Epithelial cell of proximal tubule (primary cell): ENCODE measurements around the gene CSRP3. TPM values are rescaled to one million over a fixed set of nuclear protein-coding genes. Genes with fewer than 3 reads are reported as not detected.

Source experiments
- DNase-seq: peaks from one replicate; pipeline ENCODE4 v3.0.0-alpha.2; 2011; ENCODE audit warnings: low read depth
- H3K4me3 ChIP-seq: 2 replicates; pipeline ENCODE4 v1.5.1; 2011; ENCODE audit warnings: low read depth, mild to moderate bottlenecking, low read length
- total RNA-seq: library from RNA; depleted of rRNA; stranded (reverse); fragments of >200 nt; gene quantifications from 2 replicates; pipeline ENCODE4 v1.2.3, GENCODE V29; 2015
- TF ChIP-seq, protein P1 (sequence below): conservative IDR thresholded peaks from 2 replicates; pipeline ENCODE4 v1.5.1; 2012; ENCODE audit warnings: low read depth, mild to moderate bottlenecking, low read length

Gene CSRP3
- total RNA-seq, 1 donor from 2014 or later: not detected

DNA sequence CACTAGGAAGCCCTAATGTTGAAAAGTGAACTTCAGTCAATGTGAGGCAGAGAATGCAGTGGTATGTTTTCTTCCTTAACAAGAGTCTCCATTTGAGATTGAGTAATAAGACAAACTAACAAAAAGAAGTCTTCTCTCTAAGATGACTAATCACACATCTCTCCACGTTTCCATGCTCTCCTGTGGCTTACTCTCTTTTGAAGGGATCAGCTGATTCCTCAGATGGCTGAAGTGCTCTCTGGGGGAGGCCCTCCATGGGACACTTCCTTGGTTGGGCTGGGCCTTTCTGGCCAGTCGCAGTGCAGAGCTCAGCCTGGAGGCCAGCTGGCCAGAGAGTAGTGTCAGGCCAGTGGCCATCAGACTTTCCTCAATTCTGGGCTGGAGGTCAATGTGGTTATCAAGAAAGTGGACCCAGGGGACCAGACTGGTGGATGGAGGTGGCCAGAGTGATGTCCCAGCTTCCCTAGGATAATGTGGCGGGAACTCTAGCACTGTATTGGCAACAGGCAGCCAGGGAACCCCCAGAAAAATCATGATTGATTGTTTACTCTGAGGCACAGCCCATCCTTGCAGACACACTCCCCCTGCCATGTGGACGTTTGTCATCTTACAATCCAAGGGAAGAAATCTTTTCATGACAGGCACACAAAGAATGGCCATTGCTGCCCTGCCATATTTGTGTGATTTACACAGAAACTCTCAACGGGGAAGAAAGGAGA is 14.5 kb downstream of the CSRP3 start:
- TF ChIP-seq, protein P1, sequence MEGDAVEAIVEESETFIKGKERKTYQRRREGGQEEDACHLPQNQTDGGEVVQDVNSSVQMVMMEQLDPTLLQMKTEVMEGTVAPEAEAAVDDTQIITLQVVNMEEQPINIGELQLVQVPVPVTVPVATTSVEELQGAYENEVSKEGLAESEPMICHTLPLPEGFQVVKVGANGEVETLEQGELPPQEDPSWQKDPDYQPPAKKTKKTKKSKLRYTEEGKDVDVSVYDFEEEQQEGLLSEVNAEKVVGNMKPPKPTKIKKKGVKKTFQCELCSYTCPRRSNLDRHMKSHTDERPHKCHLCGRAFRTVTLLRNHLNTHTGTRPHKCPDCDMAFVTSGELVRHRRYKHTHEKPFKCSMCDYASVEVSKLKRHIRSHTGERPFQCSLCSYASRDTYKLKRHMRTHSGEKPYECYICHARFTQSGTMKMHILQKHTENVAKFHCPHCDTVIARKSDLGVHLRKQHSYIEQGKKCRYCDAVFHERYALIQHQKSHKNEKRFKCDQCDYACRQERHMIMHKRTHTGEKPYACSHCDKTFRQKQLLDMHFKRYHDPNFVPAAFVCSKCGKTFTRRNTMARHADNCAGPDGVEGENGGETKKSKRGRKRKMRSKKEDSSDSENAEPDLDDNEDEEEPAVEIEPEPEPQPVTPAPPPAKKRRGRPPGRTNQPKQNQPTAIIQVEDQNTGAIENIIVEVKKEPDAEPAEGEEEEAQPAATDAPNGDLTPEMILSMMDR: no peak
- no peak for DNase-seq
- no peak overlapping the region for H3K4me3 ChIP-seq

DNA sequence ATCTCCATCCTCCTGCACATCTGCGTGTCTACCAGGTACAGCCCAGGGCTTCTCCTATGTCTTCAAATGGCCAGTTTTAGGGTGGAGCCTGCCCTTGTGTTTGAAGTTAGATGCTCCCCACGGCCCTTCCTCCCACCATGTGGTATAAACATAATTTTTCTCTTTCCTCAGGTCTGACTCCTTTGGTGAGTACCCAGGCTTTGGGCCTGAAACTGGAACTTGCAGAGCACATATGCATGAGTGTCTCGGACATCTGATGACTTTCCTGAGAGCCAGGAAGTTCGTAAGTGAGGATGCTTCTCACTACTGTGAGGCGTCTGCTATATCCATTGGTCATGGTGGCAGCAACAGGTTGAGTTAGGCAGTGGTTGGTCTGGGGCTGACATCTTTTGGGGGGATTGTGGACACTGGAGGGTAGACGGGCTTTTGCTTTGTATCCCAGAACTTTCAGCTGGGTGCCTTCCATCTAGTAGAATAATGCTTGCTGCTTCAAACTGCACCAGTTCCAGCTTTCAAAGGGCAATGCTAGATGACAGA is 16.2 kb downstream of the CSRP3 start:
- no peak for DNase-seq
- TF ChIP-seq, protein P1: no peak
- no peak overlapping the region for H3K4me3 ChIP-seq

DNA sequence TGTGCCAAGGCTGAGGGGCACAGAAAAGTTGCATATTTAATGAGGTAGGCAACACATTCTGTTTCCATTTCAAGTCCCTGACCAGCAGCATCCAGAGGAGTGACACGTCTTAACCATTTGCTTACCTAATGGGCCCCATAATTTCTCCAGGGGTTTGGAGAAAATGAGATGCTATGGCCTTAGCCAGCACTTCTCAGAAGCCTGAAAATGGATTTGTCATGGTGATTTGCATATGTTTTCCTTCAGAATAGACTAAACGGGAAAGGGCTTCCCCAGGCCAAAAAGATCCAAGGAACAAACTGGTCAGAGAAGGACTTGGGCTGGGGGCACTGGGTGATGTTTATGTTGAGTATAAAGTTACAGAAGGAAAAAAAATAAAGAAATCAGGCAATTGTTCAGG is 16.7 kb downstream of the CSRP3 start:
- TF ChIP-seq, protein P1: no peak
- no peak for DNase-seq
- H3K4me3 ChIP-seq: no peak overlapping the region

DNA sequence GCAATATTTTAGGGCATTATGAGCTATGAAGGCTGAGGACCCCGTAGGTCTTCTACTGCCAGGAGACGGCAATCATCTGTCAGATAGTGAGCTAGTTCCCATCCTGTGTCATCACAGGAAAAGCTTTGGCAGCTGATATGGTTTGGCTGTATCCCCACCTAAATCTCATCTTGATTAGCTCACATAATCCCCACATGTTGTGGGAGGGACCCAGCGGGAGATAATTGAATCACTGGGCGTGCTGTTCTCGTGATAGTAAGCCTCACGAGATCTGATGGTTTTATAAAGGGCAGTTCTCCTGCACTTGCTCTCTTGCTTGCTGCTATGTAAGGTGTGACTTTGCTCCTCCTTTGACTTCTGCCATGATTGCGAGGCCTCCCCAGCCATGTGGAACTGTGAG is 18.1 kb downstream of the CSRP3 start:
- no peak for DNase-seq
- TF ChIP-seq, protein P1: no peak
- H3K4me3 ChIP-seq: no peak overlapping the region

DNA sequence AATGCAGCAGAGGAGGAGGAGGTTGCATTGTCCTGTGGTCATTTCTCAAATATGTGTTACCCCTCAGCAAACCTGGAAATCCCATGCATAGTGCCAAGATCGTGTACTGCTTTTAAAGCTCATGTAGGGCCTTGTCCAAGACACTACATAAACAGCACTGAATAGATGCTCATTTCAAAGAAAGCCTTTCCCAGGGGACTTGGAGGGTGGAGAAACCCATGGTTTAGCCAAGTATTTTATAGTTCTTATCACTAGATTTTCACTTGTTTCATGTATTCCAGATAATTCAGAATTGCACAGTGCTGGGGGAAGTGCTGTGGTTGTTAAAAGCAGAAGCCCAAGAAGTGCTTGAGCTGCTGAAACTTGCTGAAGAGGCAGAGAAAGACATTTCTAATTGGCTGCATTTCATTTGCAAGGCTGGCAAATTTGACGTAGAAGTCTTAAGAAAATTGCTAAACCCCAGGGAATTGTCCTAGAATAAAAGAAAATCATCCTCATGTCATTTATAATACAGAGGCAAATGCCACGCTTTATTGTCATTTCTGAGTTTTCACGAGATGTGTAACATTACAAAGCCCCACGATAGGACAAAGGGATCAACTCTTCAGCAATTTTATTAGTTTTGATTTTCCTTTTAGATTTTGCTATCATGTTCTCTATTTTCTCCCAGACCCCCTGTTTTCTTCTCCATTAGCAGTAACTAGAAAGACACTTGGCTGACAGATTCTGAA is 20.1 kb downstream of the CSRP3 start:
- H3K4me3 ChIP-seq: no peak overlapping the region
- TF ChIP-seq, protein P1: no peak
- DNase-seq: no peak

DNA sequence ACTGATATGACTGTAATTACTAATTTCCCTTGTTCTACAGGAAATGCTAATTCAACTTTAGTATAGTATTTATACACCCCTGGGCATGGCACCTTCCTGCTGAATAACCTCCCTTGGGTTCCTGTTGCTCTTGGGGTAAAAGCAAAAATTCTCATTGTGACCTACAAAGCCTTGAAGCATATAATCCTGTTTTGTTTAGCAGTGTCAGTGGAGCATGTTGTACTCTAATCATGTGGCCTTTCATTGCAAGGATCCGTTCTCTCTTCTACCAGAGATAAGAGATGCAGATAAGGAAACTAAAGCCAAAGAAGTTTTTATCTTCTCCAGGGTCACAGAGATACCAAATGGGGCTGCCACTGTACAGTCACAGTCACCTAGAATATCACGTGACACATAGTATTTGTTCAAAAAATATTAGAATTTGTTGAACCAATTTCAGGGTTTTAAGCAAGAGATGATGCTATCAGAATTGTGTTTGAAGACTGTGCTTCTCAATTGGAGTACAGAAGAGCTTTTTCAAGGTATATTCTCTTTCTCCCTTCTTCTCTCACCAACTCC is 25.1 kb downstream of the CSRP3 start:
- H3K4me3 ChIP-seq: no peak overlapping the region
- TF ChIP-seq, protein P1: no peak
- no peak for DNase-seq
